H1 (cell line): ENCODE data around the gene NKAIN2. TPM values are rescaled to one million over a fixed set of nuclear protein-coding genes. Genes with fewer than 3 reads are reported as not detected.

Experiments used
- CTCF ChIA-PET: fragments of 300-600 bp; sonication (Branson Sonifier 250); formaldehyde crosslinking; loops from one replicate; lab custom pipeline; 2021; ENCODE audit not compliant: partially characterized antibody; lab: Charles Lee
- POLR2A ChIA-PET: fragments of 300-600 bp; sonication (Branson Sonifier 250); formaldehyde crosslinking; loops from one replicate; lab custom pipeline; 2021; ENCODE audit warnings: inconsistent platforms; ENCODE audit not compliant: partially characterized antibody; lab: Charles Lee
- DNase-seq, 2 experiments: peaks; one replicate each; pipeline versions ENCODE4 v3.0.0 to v3.0.0-alpha.2; 2010 to 2022; ENCODE audit warnings: low spot score in 2 of 2, low read depth in 1 of 2, mixed read lengths in 1 of 2
- FAIRE-seq: peaks from 2 replicates; lab custom pipeline; 2011; peaks lifted over from hg19 to GRCh38; lab: Jason Lieb, UNC
- H2AFZ ChIP-seq: 2 replicates; pipeline ENCODE4 v1.8.1; 2012; ENCODE audit warnings: low read length, inconsistent platforms
- H2AK5ac ChIP-seq: 2 replicates; pipeline ENCODE4 v1.6.1; 2013; ENCODE audit warnings: low read depth, low read length
- H2BK120ac ChIP-seq: replicated peaks from 2 replicates; pipeline ENCODE3; 2013; ENCODE audit warnings: low read depth, low read length, inconsistent platforms
- H2BK12ac ChIP-seq: 2 replicates; pipeline ENCODE4 v1.6.1; 2013; ENCODE audit warnings: low read depth, low read length
- H2BK15ac ChIP-seq: 2 replicates; pipeline ENCODE4 v1.6.1; 2013; ENCODE audit warnings: low read length
- H2BK20ac ChIP-seq: 2 replicates; pipeline ENCODE4 v1.6.1; 2013; ENCODE audit warnings: low read length
- H2BK5ac ChIP-seq: 2 replicates; pipeline ENCODE4 v1.6.1; 2013; ENCODE audit warnings: low read depth, low read length
- H3K14ac ChIP-seq: 2 replicates; pipeline ENCODE4 v1.6.1; 2013; ENCODE audit warnings: inconsistent platforms; ENCODE audit not compliant: insufficient read length
- H3K18ac ChIP-seq: 2 replicates; pipeline ENCODE4 v1.6.1; 2013; ENCODE audit warnings: low read length; ENCODE audit errors: extremely low read depth
- H3K23ac ChIP-seq: 2 replicates; pipeline ENCODE4 v1.6.1; 2013; ENCODE audit warnings: inconsistent platforms; ENCODE audit not compliant: insufficient read length
- H3K23me2 ChIP-seq: 2 replicates; pipeline ENCODE4 v1.6.1; 2013; ENCODE audit warnings: low read depth, low read length
- H3K27ac ChIP-seq: 2 replicates; pipeline ENCODE4 v1.6.1; 2011; ENCODE audit warnings: low read depth, low read length, inconsistent platforms
- H3K27me3 ChIP-seq, 4 experiments: replicated peaks in 1 of 4; 1 replicate in 1 of 4; 2 replicates in 3 of 4; pipeline versions ENCODE4 v1.6.1 to v1.8.1; 2011 to 2013; ENCODE audit warnings: low read length in 3 of 4, mild to moderate bottlenecking in 3 of 4, inconsistent platforms in 2 of 4, mixed read lengths in 2 of 4, moderate library complexity in 1 of 4; ENCODE audit not compliant: control insufficient read depth in 3 of 4, insufficient read depth in 3 of 4; ENCODE audit errors: extremely low read depth in 1 of 4
- H3K36me3 ChIP-seq, 4 experiments: 2 replicates each; pipeline versions ENCODE4 v1.6.1 to v1.8.1; 2011 to 2013; ENCODE audit warnings: mild to moderate bottlenecking in 4 of 4, low read length in 3 of 4, moderate library complexity in 2 of 4, control low read depth in 1 of 4, inconsistent platforms in 1 of 4; ENCODE audit not compliant: insufficient read depth in 4 of 4, control insufficient read depth in 2 of 4
- H3K4ac ChIP-seq: replicated peaks from 2 replicates; pipeline ENCODE3; 2013; ENCODE audit warnings: low read length, low read depth, mixed read lengths, inconsistent platforms; ENCODE audit not compliant: insufficient read length
- H3K4me1 ChIP-seq, 4 experiments: replicated peaks in 1 of 4; 1 replicate in 1 of 4; 2 replicates in 3 of 4; pipeline versions ENCODE4 v1.6.1 to v1.8.1; 2011 to 2013; ENCODE audit warnings: low read length in 3 of 4, inconsistent platforms in 2 of 4, mixed read lengths in 1 of 4; ENCODE audit not compliant: insufficient read depth in 4 of 4, control insufficient read depth in 3 of 4
- H3K4me2 ChIP-seq, 2 experiments: 2 replicates each; pipeline versions ENCODE4 v1.6.1 to v1.8.1; 2011 to 2013; ENCODE audit warnings: low read depth in 2 of 2, low read length in 2 of 2, control low read depth in 1 of 2, inconsistent platforms in 1 of 2, mild to moderate bottlenecking in 1 of 2; ENCODE audit not compliant: insufficient read depth in 1 of 2
- H3K4me3 ChIP-seq, 4 experiments: fragments of 200-600, 300-600 bp in 1 of 4; sonication (generic), shearing (Covaris generic), sonication (Bioruptor Twin) in 1 of 4; 2 replicates each; pipeline versions ENCODE4 v1.5.1 to v1.8.1; 2011 to 2016; ENCODE audit warnings: low read length in 4 of 4, low read depth in 3 of 4, control low read depth in 2 of 4, inconsistent platforms in 2 of 4, mild to moderate bottlenecking in 2 of 4, mixed read lengths in 1 of 4, moderate library complexity in 1 of 4; ENCODE audit not compliant: insufficient read depth in 2 of 4; ENCODE audit errors: extremely low read depth in 1 of 4
- H3K56ac ChIP-seq: replicated peaks from 2 replicates; pipeline ENCODE3; 2013; ENCODE audit warnings: low read depth, mild to moderate bottlenecking, mixed read lengths, low read length, inconsistent platforms; ENCODE audit not compliant: insufficient read length
- H3K79me1 ChIP-seq: 2 replicates; pipeline ENCODE4 v1.6.1; 2013; ENCODE audit warnings: low read depth, low read length, control low read depth
- H3K79me2 ChIP-seq, 2 experiments: 2 replicates each; pipeline versions ENCODE4 v1.6.1 to v1.8.1; 2012 to 2013; ENCODE audit warnings: low read length in 2 of 2, mild to moderate bottlenecking in 2 of 2, inconsistent platforms in 1 of 2; ENCODE audit not compliant: insufficient read depth in 2 of 2, control insufficient read depth in 1 of 2
- H3K9ac ChIP-seq, 4 experiments: replicated peaks in 1 of 4; 1 replicate in 1 of 4; 2 replicates in 3 of 4; pipeline versions ENCODE4 v1.6.1 to v1.8.1; 2011 to 2013; ENCODE audit warnings: low read depth in 3 of 4, low read length in 3 of 4, control low read depth in 2 of 4, mild to moderate bottlenecking in 2 of 4, moderate library complexity in 2 of 4, inconsistent platforms in 1 of 4; ENCODE audit errors: extremely low read depth in 1 of 4
- H3K9me3 ChIP-seq, 2 experiments: 2 replicates each; pipeline versions ENCODE4 v1.6.1 to v1.8.1; 2012 to 2013; ENCODE audit warnings: mild to moderate bottlenecking in 2 of 2, moderate library complexity in 2 of 2, control low read depth in 1 of 2, inconsistent platforms in 1 of 2, low read depth in 1 of 2, low read length in 1 of 2, mixed read lengths in 1 of 2; ENCODE audit not compliant: insufficient read depth in 2 of 2
- H4K20me1 ChIP-seq, 2 experiments: replicated peaks in 1 of 2; 2 replicates each; pipeline versions ENCODE3 to v1.8.1; 2011 to 2013; ENCODE audit warnings: inconsistent platforms in 2 of 2, low read length in 2 of 2, mild to moderate bottlenecking in 1 of 2; ENCODE audit not compliant: insufficient read depth in 2 of 2, control insufficient read depth in 1 of 2
- H4K5ac ChIP-seq: 2 replicates; pipeline ENCODE4 v1.6.1; 2013; ENCODE audit warnings: low read length, low read depth, mixed read lengths, inconsistent platforms; ENCODE audit not compliant: insufficient read length
- H4K8ac ChIP-seq: 2 replicates; pipeline ENCODE4 v1.8.0; 2013; ENCODE audit warnings: mild to moderate bottlenecking, moderate library complexity, low read length, inconsistent platforms; ENCODE audit not compliant: insufficient read depth; ENCODE audit errors: extremely low read depth
- H4K91ac ChIP-seq: replicated peaks from 2 replicates; pipeline ENCODE3; 2013; ENCODE audit warnings: low read length, mixed read lengths, inconsistent platforms; ENCODE audit not compliant: insufficient read length
- ASH2L ChIP-seq: fragments of 200-600, 300-600 bp; sonication (generic); IDR thresholded peaks from one replicate; pipeline ENCODE4 v1.7.1; 2017; ENCODE audit warnings: low read length
- BRCA1 ChIP-seq: IDR thresholded peaks from 2 replicates; pipeline ENCODE4 v1.6.1; 2012; ENCODE audit warnings: low read depth, low read length, improper control_type of control experiment
- EGR1 ChIP-seq: IDR thresholded peaks from 2 replicates; pipeline ENCODE4 v1.6.1; 2011; ENCODE audit warnings: low read depth, low read length, borderline replicate concordance
- HDAC6 ChIP-seq: IDR thresholded peaks from one replicate; pipeline ENCODE4 v1.7.1; 2012; ENCODE audit warnings: low read depth, mild to moderate bottlenecking, inconsistent platforms, low read length, moderate library complexity
- JUND ChIP-seq: IDR thresholded peaks from 2 replicates; pipeline ENCODE4 v1.6.1; 2011; ENCODE audit warnings: mild to moderate bottlenecking, improper control_type of control experiment, low read length
- NRF1 ChIP-seq: IDR thresholded peaks from 2 replicates; pipeline ENCODE4 v1.6.1; 2011; ENCODE audit warnings: mild to moderate bottlenecking, low read depth, low read length, improper control_type of control experiment
- POU5F1 ChIP-seq: IDR thresholded peaks from 2 replicates; pipeline ENCODE4 v1.6.1; 2011; ENCODE audit warnings: low read depth, mild to moderate bottlenecking, low read length, moderate library complexity
- RAD21 ChIP-seq, 2 experiments: IDR thresholded peaks in 1 of 2; conservative IDR thresholded peaks in 1 of 2; 2 replicates each; pipeline ENCODE4 v1.6.1; 2011; ENCODE audit warnings: low read depth in 2 of 2, low read length in 2 of 2, improper control_type of control experiment in 1 of 2, inconsistent platforms in 1 of 2, mild to moderate bottlenecking in 1 of 2, moderate library complexity in 1 of 2
- TAF7 ChIP-seq: optimal IDR thresholded peaks from 2 replicates; pipeline ENCODE3; 2011; ENCODE audit warnings: low read depth, mild to moderate bottlenecking, inconsistent platforms, low read length, moderate library complexity, borderline replicate concordance
- WGBS, 2 experiments: shearing (Covaris generic) in 1 of 2; methylation state at CpG; one replicate each; pipeline versions ENCODE4 v1.1.6 to v1.1.7; 2013 to 2015; ENCODE audit warnings: low lambda C conversion rate in 2 of 2, mixed read lengths in 2 of 2, inconsistent platforms in 1 of 2, low coverage in 1 of 2, missing lambda C conversion rate in 1 of 2; ENCODE audit not compliant: insufficient replicate concordance in 2 of 2, insufficient coverage in 1 of 2, insufficient read length in 1 of 2; ENCODE audit errors: extremely low coverage in 1 of 2, missing lambda C conversion rate in 1 of 2; 5-methylcytosine and 5-hydroxymethylcytosine counted together
- polyA plus RNA-seq, 7 experiments: library from polyadenylated mRNA; depleted of rRNA in 3 of 7; stranded (reverse) in 5 of 7; unstranded in 2 of 7; fragments of >200 nt in 5 of 7; fragments of 200-250 nt in 2 of 7; gene quantifications; 1 replicate in 5 of 7; 2 replicates in 1 of 7; 4 replicates in 1 of 7; pipeline versions ENCODE4 v1.2.1 to v1.2.3, GENCODE V29; 2011 to 2013; ENCODE audit warnings: missing spikeins in 2 of 7, mixed read lengths in 2 of 7
- total RNA-seq: library from RNA; stranded (reverse); fragmentation: NEBNext Ultra II Directional; extraction: Animal tissue kit (Norgen Biotek cat#: 25700); gene quantifications from 2 replicates; pipeline ENCODE4 v1.2.1, GENCODE V29; 2021
- TF ChIP-seq, protein P1 (sequence below): IDR thresholded peaks from 2 replicates; pipeline ENCODE4 v1.6.1; 2012; ENCODE audit warnings: inconsistent platforms

The NKAIN2 gene
- total and polyA plus RNA-seq, 2 of the 8 experiments (the other 6 are each of a cell fraction or from before 2014, with no cell fraction given) = 0.20 to 0.34 TPM

DNA sequence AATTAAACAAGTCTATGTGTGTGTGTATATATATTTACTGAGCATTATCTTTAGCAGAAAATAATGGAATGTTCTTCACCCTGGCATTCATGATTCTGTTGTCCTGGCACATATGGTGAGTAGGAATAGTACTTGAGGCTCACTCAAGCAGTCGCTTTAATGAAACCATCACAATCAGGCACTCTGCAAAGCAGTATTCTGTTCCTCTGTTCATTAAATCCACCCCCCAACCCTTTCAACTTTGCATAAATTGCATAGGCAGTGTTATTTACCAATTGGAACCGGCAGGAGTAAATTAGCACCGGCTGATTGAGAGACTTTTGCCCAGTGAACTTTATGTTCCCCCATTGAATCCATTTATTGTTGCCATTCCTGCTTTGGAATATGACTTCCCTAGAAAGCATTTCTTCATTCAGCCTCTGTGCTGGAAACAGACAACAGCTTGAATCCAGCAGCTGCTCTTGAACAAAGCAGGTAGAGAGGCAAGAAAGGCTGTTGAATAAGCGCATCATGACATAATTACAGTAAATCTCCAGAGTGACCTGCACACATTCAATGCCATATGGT, 890.6 kb downstream of the NKAIN2 start:
- H3K27me3 ChIP-seq = no peaks in the 10 kb centered on the region
- no peaks in the 10 kb centered on the region for H3K9me3 ChIP-seq
- H2AFZ ChIP-seq = no peak overlapping the region
- H2AK5ac ChIP-seq = no peak overlapping the region
- no peaks in the 10 kb centered on the region for H3K23me2 ChIP-seq
- H3K56ac ChIP-seq = no peak overlapping the region
- FAIRE-seq = no peak
- POLR2A ChIA-PET = no interaction called here
- no peak overlapping the region for H4K8ac ChIP-seq
- H3K14ac ChIP-seq = no peak overlapping the region
- TF ChIP-seq TAF7 = no peak
- TF ChIP-seq NRF1 = no peak
- TF ChIP-seq HDAC6 = no peak
- TF ChIP-seq ASH2L = no peak
- no peak for TF ChIP-seq BRCA1
- TF ChIP-seq, protein P1, sequence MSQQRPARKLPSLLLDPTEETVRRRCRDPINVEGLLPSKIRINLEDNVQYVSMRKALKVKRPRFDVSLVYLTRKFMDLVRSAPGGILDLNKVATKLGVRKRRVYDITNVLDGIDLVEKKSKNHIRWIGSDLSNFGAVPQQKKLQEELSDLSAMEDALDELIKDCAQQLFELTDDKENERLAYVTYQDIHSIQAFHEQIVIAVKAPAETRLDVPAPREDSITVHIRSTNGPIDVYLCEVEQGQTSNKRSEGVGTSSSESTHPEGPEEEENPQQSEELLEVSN = no peak
- no peak for TF ChIP-seq RAD21 (IDR thresholded peaks at IDR 0.05 in 1 of 2, conservative IDR thresholded peaks at IDR 0.05 in 1 of 2; ENCODE audit: low read depth in 2 of 2, low read length in 2 of 2)
- no peak for TF ChIP-seq JUND
- no peak for TF ChIP-seq EGR1
- no peak for TF ChIP-seq POU5F1
- TF ChIP-seq, all 59 proteins: peak for 0
- H3K18ac ChIP-seq = no peak overlapping the region
- H3K23ac ChIP-seq = no peak overlapping the region
- H4K91ac ChIP-seq = no peak overlapping the region
- H2BK120ac ChIP-seq = no peak overlapping the region
- H4K20me1 ChIP-seq = no peaks in the 10 kb centered on the region
- H3K9ac ChIP-seq = no peak overlapping the region
- H2BK15ac ChIP-seq = no peak overlapping the region
- peaks cover 0 to 3% (median 0%) of the 10 kb centered on the region in 4 experiments; a peak in 1 of 7 replicates for H3K4me1 ChIP-seq
- no peak overlapping the region for H3K4ac ChIP-seq
- H2BK5ac ChIP-seq = no peak overlapping the region
- no peak overlapping the region for H2BK20ac ChIP-seq
- H3K79me2 ChIP-seq = no peaks in the 10 kb centered on the region
- no peak for DNase-seq
- 88% methylated on average over 4 of the region's 4 CpGs; no CpG with 5 or more reads in 1 of the 2 experiments for WGBS, 2 experiments
- H3K4me3 ChIP-seq = no peak overlapping the region
- H3K27ac ChIP-seq = no peak overlapping the region
- CTCF ChIA-PET = interaction anchor here (1.0 kb wide), 1 partner anchor 66 kb away, joined by 3 read pairs; no protein-coding TSS in a partner anchor
- H2BK12ac ChIP-seq = no peak overlapping the region
- no peak overlapping the region for H4K5ac ChIP-seq
- no peak overlapping the region for H3K4me2 ChIP-seq
- no peaks in the 10 kb centered on the region for H3K36me3 ChIP-seq
- H3K79me1 ChIP-seq = no peaks in the 10 kb centered on the region
